Measurements from ENCODE around the gene DAGLB. TPM values are rescaled to one million over a fixed set of nuclear protein-coding genes. Genes with fewer than 3 reads are reported as not detected.

Gene DAGLB
- total RNA-seq, 2 donors from 2014 or later = 22.7 to 24.5 TPM

GRCh38 chr7:6420680-6421079, 27.1 kb downstream of the DAGLB start:
- no peak for TF ChIP-seq CTCF (conservative IDR thresholded peaks at IDR 0.05)
- H3K27me3 Mint-ChIP-seq (ENCODE audit: insufficient read depth) = no peaks in the 10 kb centered on the region
- peaks cover 82% of the 10 kb centered on the region for H3K36me3 Mint-ChIP-seq (ENCODE audit: low read depth)
- WGBS, 2 experiments (ENCODE audit: insufficient coverage in 1 of 2, insufficient read length in 1 of 2) = 95 to 97% methylated on average over 7 to 10 of the region's 10 CpGs
- no peak overlapping the region for H3K4me3 Mint-ChIP-seq
- H3K27ac ChIP-seq (ENCODE audit: low read depth, low read length) = no peak overlapping the region
- H3K27me3 ChIP-seq (ENCODE audit: control insufficient read depth, insufficient read depth, low read length, poor library complexity, severe bottlenecking) = no peaks in the 10 kb centered on the region
- peaks cover 67% of the 10 kb centered on the region for H3K36me3 ChIP-seq (ENCODE audit: control insufficient read depth, insufficient read depth, low read length)
- H3K4me1 ChIP-seq (ENCODE audit: control insufficient read depth, insufficient read depth, low read length) = peaks cover 4% of the 10 kb centered on the region
- no peak overlapping the region for H3K4me3 ChIP-seq (ENCODE audit: low read length)
- DNase-seq = no peak
- no peak overlapping the region for H3K9ac ChIP-seq (ENCODE audit: extremely low read depth, low read length, poor library complexity, severe bottlenecking)
- H3K9me3 ChIP-seq (ENCODE audit: control insufficient read depth, low read length) = peaks cover 17% of the 10 kb centered on the region
- peaks cover 5% of the 10 kb centered on the region for H3K4me1 Mint-ChIP-seq
- no peak overlapping the region for H3K27ac Mint-ChIP-seq
- peaks cover 17% of the 10 kb centered on the region for H3K9me3 Mint-ChIP-seq

- peaks cover 5% of the 10 kb centered on the region for H3K4me1 Mint-ChIP-seq
- Histone ChIP-seq H3K4me3 (ENCODE audit: low read length) (no peak overlapping the region), H3K36me3 (ENCODE audit: control insufficient read depth, insufficient read depth, low read length) (peaks cover 71% of the 10 kb centered on the region), H3K27ac (ENCODE audit: low read depth, low read length) (no peak overlapping the region), H3K9me3 (ENCODE audit: control insufficient read depth, low read length) (peaks cover 23% of the 10 kb centered on the region), H3K4me1 (ENCODE audit: control insufficient read depth, insufficient read depth, low read length) (peaks cover 4% of the 10 kb centered on the region), H3K9ac (ENCODE audit: extremely low read depth, low read length, poor library complexity, severe bottlenecking) (no peak overlapping the region), H3K27me3 (ENCODE audit: control insufficient read depth, insufficient read depth, low read length, poor library complexity, severe bottlenecking) (no peaks in the 10 kb centered on the region)
- H3K27me3 Mint-ChIP-seq (ENCODE audit: insufficient read depth) = no peaks in the 10 kb centered on the region
- peaks cover 81% of the 10 kb centered on the region for H3K36me3 Mint-ChIP-seq (ENCODE audit: low read depth)
- no peak overlapping the region for H3K4me3 Mint-ChIP-seq
- DNase-seq = no peak
- H3K27ac Mint-ChIP-seq = no peak overlapping the region
- no peak for TF ChIP-seq CTCF (conservative IDR thresholded peaks at IDR 0.05)
- H3K9me3 Mint-ChIP-seq = peaks cover 17% of the 10 kb centered on the region
- WGBS, 2 experiments (ENCODE audit: insufficient coverage in 1 of 2, insufficient read length in 1 of 2) = 94 to 96% methylated on average over 13 to 16 of the region's 16 CpGs
These were observed 28.4 kb downstream of the DAGLB start for GRCh38 chr7:6419310-6419773.

DNA sequence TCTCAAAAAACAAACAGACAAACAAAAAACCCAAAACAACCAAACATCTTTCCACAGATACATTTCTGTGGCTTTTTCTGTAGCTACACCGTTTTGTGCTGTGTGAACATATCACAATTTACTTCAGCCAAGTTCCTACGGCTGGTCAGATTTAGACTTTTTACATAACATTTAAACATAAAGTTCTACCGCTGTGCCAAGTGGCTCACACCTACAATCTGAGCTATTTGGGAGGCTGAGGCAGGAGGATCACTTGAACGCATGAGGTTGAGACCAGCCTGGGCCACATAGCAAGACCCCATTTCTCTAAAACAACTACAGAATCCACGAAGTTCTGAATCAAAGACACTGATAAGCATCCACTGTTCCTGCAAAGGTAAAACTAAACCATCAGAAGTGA, 30.3 kb downstream of the DAGLB start:
- H3K9me3 ChIP-seq (ENCODE audit: control insufficient read depth, low read length) = peaks cover 15% of the 10 kb centered on the region
- no peak for DNase-seq
- Mint-ChIP-seq H3K4me1 (peaks cover 5% of the 10 kb centered on the region), H3K27me3 (ENCODE audit: insufficient read depth) (no peaks in the 10 kb centered on the region), H3K4me3 (no peak overlapping the region), H3K27ac (peak overlapping the region; percentile 59), H3K9me3 (peaks cover 12% of the 10 kb centered on the region), H3K36me3 (ENCODE audit: low read depth) (peaks cover 81% of the 10 kb centered on the region)
- TF ChIP-seq CTCF (conservative IDR thresholded peaks at IDR 0.05) = no peak
- peaks cover 4% of the 10 kb centered on the region for H3K4me1 ChIP-seq (ENCODE audit: control insufficient read depth, insufficient read depth, low read length)
- no peak overlapping the region for H3K4me3 ChIP-seq (ENCODE audit: low read length)
- H3K27me3 ChIP-seq (ENCODE audit: control insufficient read depth, insufficient read depth, low read length, poor library complexity, severe bottlenecking) = no peaks in the 10 kb centered on the region
- WGBS, 2 experiments (ENCODE audit: insufficient coverage in 1 of 2, insufficient read length in 1 of 2) = 92 to 100% methylated on average over 3 to 5 of the region's 5 CpGs
- peaks cover 70% of the 10 kb centered on the region for H3K36me3 ChIP-seq (ENCODE audit: control insufficient read depth, insufficient read depth, low read length)
- no peak overlapping the region for H3K27ac ChIP-seq (ENCODE audit: low read depth, low read length)
- H3K9ac ChIP-seq (ENCODE audit: extremely low read depth, low read length, poor library complexity, severe bottlenecking) = no peak overlapping the region
